Testis (tissue), 2 donors: ENCODE data around the gene PPM1F.

Experiments used
- POLR2A ChIP-seq: fragments of 450-650 bp; IDR thresholded peaks from one replicate; pipeline ENCODE4 v1.6.1; 2017; ENCODE audit warnings: antibody characterized with exemption, mild to moderate bottlenecking, moderate library complexity
- TF ChIP-seq, protein P1 (sequence below), 3 experiments: fragments of 450-650 bp in 2 of 3; fragments of 200-600 bp in 1 of 3; sonication (generic) in 1 of 3; IDR thresholded peaks; one replicate each; pipeline ENCODE4 v1.5.1; 2016 to 2019; ENCODE audit warnings: antibody characterized with exemption in 3 of 3, mild to moderate bottlenecking in 2 of 3, moderate library complexity in 1 of 3

DNA sequence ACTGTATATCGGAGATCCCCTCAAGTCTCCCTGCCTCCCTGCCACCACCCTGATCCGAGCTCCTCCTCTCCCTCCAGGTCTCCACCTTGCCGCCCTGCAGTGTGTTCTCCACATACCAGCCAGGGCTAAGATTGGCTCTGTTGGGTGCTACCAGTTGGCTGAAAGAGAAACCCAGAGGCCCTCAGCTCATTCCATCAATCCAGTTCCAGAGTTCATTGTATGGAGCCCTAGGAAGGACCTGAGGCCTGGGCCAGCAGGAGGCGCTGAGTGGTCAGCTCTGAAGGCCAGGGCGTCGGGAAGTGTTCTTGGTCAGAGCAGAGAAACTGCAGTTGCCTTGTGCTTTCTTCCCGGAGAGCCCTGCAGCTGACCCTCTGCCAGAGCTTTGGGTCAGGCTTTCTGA lies 32.1 kb upstream of the PPM1F start:
- TF ChIP-seq, protein P1, sequence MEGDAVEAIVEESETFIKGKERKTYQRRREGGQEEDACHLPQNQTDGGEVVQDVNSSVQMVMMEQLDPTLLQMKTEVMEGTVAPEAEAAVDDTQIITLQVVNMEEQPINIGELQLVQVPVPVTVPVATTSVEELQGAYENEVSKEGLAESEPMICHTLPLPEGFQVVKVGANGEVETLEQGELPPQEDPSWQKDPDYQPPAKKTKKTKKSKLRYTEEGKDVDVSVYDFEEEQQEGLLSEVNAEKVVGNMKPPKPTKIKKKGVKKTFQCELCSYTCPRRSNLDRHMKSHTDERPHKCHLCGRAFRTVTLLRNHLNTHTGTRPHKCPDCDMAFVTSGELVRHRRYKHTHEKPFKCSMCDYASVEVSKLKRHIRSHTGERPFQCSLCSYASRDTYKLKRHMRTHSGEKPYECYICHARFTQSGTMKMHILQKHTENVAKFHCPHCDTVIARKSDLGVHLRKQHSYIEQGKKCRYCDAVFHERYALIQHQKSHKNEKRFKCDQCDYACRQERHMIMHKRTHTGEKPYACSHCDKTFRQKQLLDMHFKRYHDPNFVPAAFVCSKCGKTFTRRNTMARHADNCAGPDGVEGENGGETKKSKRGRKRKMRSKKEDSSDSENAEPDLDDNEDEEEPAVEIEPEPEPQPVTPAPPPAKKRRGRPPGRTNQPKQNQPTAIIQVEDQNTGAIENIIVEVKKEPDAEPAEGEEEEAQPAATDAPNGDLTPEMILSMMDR (IDR thresholded peaks at IDR 0.05), result peak in 1 of 3 experiments; percentile 22
- no peak for TF ChIP-seq POLR2A
